HEK293 (cell line): ENCODE results near the gene PIP5KL1.
A peak's percentile ranks its signal among the peaks of the same experiment; 100 is the strongest.

ENCODE experiments used
- CTCF ChIA-PET: fragments of 350-600 bp; formaldehyde crosslinking; extraction: SDS; loops from one replicate; lab custom pipeline; 2021; ENCODE audit warnings: antibody characterized with exemption; lab: Yijun Ruan, JAX
- POLR2A ChIA-PET: fragments of 300-600 bp; formaldehyde crosslinking; extraction: SDS; loops from one replicate; lab custom pipeline; 2020; ENCODE audit warnings: antibody characterized with exemption, inconsistent platforms; lab: Yijun Ruan, JAX
- H3K27ac ChIP-seq: fragments of 200-500 bp; sonication (Bioruptor generic); 2 replicates; pipeline ENCODE4 v1.5.1; 2014; ENCODE audit warnings: low read depth, low read length, control low read depth, inconsistent platforms; ENCODE audit errors: extremely low read depth
- H3K36me3 ChIP-seq, 2 experiments: fragments of 200-500 bp in 1 of 2; sonication (Bioruptor generic) in 1 of 2; 1 replicate in 1 of 2; 2 replicates in 1 of 2; pipeline ENCODE4 v1.5.1; 2014 to 2017; ENCODE audit warnings: inconsistent platforms in 2 of 2, low read length in 2 of 2; ENCODE audit not compliant: control insufficient read depth in 2 of 2, insufficient read depth in 1 of 2
- H3K4me1 ChIP-seq: fragments of 200-500 bp; sonication (Bioruptor generic); 2 replicates; pipeline ENCODE4 v1.5.1; 2014; ENCODE audit warnings: mild to moderate bottlenecking, low read length, inconsistent platforms; ENCODE audit not compliant: control insufficient read depth, insufficient read depth
- H3K4me3 ChIP-seq: 2 replicates; pipeline ENCODE4 v1.5.1; 2011; ENCODE audit warnings: low read depth, mild to moderate bottlenecking, control low read depth, low read length, moderate library complexity
- H3K9me3 ChIP-seq: fragments of 200-500 bp; sonication (Bioruptor generic); 2 replicates; pipeline ENCODE4 v1.5.1; 2014; ENCODE audit warnings: low read depth, low read length, inconsistent platforms; ENCODE audit not compliant: control insufficient read depth, insufficient read depth
- KLF1 ChIP-seq: fragments of 450-650 bp; formaldehyde crosslinking; IDR thresholded peaks from 2 replicates; pipeline ENCODE4 v1.5.1; 2016; ENCODE audit warnings: missing biosample characterization, missing genetic modification characterization
- KLF7 ChIP-seq: fragments of 450-650 bp; formaldehyde crosslinking; IDR thresholded peaks from 2 replicates; pipeline ENCODE4 v1.5.1; 2016; ENCODE audit warnings: missing biosample characterization, missing genetic modification characterization, borderline replicate concordance
- SETDB1 ChIP-seq: IDR thresholded peaks from one replicate; pipeline ENCODE4 v1.6.1; 2017; ENCODE audit warnings: mild to moderate bottlenecking, low read length, moderate library complexity, mixed read lengths; ENCODE audit not compliant: insufficient read length
- ZFHX2 ChIP-seq: fragments of 450-650 bp; formaldehyde crosslinking; conservative IDR thresholded peaks from 2 replicates; pipeline ENCODE4 v1.5.1; 2016; ENCODE audit warnings: missing biosample characterization, missing genetic modification characterization
- ZFP3 ChIP-seq: fragments of 450-650 bp; formaldehyde crosslinking; IDR thresholded peaks from 2 replicates; pipeline ENCODE4 v1.5.1; 2016; ENCODE audit warnings: low read depth, missing biosample characterization, missing genetic modification characterization
- ZFP37 ChIP-seq: fragments of 450-650 bp; formaldehyde crosslinking; IDR thresholded peaks from 2 replicates; pipeline ENCODE4 v1.5.1; 2016; ENCODE audit warnings: missing biosample characterization, missing genetic modification characterization
- ZNF169 ChIP-seq: fragments of 450-650 bp; formaldehyde crosslinking; IDR thresholded peaks from 2 replicates; pipeline ENCODE4 v1.5.1; 2016; ENCODE audit warnings: missing biosample characterization, missing genetic modification characterization
- ZNF239 ChIP-seq: fragments of 450-650 bp; formaldehyde crosslinking; IDR thresholded peaks from 2 replicates; pipeline ENCODE4 v1.5.1; 2016; ENCODE audit warnings: missing biosample characterization, missing genetic modification characterization
- ZNF548 ChIP-seq: fragments of 450-650 bp; formaldehyde crosslinking; IDR thresholded peaks from 2 replicates; pipeline ENCODE4 v1.5.1; 2016; ENCODE audit warnings: missing biosample characterization, missing genetic modification characterization
- TF ChIP-seq, protein P1 (sequence below): fragments of 450-650 bp; formaldehyde crosslinking; IDR thresholded peaks from 2 replicates; pipeline ENCODE4 v1.5.1; 2017; ENCODE audit warnings: missing biosample characterization, missing genetic modification characterization
- TF ChIP-seq, protein P2 (sequence below): fragments of 450-650 bp; formaldehyde crosslinking; optimal IDR thresholded peaks from 2 replicates; pipeline ENCODE3; 2016; ENCODE audit warnings: missing biosample characterization, mild to moderate bottlenecking, missing genetic modification characterization
- TF ChIP-seq, protein P3 (sequence below): fragments of 450-650 bp; formaldehyde crosslinking; IDR thresholded peaks from 2 replicates; pipeline ENCODE4 v1.5.1; 2016; ENCODE audit warnings: missing biosample characterization, missing genetic modification characterization

PIP5KL1 gene

DNA sequence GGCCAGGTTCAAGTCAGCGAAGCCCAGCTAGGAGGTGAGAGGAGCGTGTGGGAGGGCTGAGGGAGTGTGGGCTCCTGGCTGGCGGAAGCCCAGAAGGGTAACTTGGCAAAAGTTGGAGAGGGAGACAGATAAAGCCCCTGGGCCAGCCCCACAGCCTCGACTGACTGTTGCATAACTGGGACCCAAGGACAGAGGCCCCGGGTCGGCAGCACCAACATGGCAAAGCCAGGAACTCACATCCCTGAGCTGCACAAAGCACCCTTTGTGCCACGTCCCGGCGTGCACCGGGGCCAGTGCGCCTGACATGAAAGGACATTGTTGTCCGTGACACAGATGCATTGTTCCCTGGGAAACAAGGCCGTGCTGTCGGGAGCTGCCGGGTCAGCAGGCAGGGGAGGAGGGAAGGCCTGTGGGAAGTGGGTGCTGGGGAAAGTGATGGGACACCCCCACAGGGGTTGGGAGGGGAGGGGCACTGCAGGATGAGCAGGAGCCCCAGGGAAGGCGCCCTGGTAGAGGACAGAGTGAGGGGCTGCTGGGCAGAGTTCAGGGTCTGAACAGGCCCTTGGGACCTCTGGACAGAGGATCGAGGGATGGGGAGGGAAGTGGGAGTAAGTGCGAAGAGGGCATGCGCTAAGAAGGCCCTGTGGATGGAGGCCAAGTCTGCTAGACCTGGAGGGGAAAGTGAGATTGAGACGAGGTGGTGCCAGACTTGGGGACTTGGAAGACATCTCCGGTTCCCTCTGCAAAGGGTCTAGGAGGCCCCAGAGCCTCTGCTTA lies 20.1 kb upstream of the PIP5KL1 start:
- Histone ChIP-seq H3K4me1 (peaks cover 5% of the 10 kb centered on the region), H3K36me3 (peaks cover 0 to under 1% of the 10 kb centered on the region in 2 experiments; a peak in 1 of 3 replicates), H3K27ac (no peak overlapping the region), H3K9me3 (no peaks in the 10 kb centered on the region), H3K4me3 (no peak overlapping the region)
- TF ChIP-seq ZFHX2 (tag by site-specific recombination) (peak; percentile 42), ZFP3 (tag by site-specific recombination) (no peak)
- TF ChIP-seq, protein P1, sequence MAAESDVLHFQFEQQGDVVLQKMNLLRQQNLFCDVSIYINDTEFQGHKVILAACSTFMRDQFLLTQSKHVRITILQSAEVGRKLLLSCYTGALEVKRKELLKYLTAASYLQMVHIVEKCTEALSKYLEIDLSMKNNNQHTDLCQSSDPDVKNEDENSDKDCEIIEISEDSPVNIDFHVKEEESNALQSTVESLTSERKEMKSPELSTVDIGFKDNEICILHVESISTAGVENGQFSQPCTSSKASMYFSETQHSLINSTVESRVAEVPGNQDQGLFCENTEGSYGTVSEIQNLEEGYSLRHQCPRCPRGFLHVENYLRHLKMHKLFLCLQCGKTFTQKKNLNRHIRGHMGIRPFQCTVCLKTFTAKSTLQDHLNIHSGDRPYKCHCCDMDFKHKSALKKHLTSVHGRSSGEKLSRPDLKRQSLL: no peak
- ChIA-PET CTCF (interaction anchor here (0.7 to 2.1 kb wide), 4 partner anchors 8 to 112 kb away, joined by 3 to 9 read pairs (median 6); no protein-coding TSS in a partner anchor), POLR2A (no interaction called here)

DNA sequence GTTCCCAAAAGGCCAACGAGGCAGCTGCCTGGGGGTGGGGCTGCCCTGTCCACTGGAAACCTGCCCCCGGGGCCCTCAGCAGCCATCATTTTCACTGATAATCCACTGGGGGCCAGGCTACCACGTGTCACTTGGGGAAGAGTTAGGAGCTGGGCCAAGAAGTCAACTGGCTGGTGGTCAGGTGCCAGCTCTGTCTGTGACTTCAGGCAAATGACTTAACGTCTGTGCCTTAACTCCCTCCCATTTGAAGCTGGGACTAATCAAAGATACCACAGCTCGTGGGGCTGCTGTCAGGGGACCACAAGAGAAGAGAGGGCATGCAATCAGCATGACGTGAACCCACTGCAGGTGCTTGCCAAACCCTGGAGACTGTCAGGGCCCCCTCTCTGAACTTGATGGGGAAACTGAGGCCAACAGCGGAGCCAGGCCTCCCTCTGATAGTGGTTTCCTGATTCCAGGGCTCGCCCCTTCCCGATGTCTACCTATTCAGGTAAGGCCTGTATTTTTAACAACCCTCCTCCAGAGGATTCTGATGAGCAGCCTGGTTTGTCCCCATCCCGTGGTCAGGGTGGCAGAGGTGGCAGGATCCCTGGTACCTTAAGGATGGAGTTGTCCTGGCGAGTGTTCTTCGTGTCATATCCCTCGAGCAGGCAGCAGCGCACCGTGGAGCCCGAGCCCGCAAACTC lies 19.4 kb upstream of the PIP5KL1 start:
- peaks cover 0 to 8% of the 10 kb centered on the region in 2 experiments; a peak in 1 of 3 replicates for H3K36me3 ChIP-seq
- H3K27ac ChIP-seq: no peak overlapping the region
- H3K4me1 ChIP-seq: no peaks in the 10 kb centered on the region
- TF ChIP-seq, protein P2, sequence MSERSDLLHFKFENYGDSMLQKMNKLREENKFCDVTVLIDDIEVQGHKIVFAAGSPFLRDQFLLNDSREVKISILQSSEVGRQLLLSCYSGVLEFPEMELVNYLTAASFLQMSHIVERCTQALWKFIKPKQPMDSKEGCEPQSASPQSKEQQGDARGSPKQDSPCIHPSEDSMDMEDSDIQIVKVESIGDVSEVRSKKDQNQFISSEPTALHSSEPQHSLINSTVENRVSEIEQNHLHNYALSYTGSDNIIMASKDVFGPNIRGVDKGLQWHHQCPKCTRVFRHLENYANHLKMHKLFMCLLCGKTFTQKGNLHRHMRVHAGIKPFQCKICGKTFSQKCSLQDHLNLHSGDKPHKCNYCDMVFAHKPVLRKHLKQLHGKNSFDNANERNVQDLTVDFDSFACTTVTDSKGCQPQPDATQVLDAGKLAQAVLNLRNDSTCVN: no peak
- TF ChIP-seq, protein P3, sequence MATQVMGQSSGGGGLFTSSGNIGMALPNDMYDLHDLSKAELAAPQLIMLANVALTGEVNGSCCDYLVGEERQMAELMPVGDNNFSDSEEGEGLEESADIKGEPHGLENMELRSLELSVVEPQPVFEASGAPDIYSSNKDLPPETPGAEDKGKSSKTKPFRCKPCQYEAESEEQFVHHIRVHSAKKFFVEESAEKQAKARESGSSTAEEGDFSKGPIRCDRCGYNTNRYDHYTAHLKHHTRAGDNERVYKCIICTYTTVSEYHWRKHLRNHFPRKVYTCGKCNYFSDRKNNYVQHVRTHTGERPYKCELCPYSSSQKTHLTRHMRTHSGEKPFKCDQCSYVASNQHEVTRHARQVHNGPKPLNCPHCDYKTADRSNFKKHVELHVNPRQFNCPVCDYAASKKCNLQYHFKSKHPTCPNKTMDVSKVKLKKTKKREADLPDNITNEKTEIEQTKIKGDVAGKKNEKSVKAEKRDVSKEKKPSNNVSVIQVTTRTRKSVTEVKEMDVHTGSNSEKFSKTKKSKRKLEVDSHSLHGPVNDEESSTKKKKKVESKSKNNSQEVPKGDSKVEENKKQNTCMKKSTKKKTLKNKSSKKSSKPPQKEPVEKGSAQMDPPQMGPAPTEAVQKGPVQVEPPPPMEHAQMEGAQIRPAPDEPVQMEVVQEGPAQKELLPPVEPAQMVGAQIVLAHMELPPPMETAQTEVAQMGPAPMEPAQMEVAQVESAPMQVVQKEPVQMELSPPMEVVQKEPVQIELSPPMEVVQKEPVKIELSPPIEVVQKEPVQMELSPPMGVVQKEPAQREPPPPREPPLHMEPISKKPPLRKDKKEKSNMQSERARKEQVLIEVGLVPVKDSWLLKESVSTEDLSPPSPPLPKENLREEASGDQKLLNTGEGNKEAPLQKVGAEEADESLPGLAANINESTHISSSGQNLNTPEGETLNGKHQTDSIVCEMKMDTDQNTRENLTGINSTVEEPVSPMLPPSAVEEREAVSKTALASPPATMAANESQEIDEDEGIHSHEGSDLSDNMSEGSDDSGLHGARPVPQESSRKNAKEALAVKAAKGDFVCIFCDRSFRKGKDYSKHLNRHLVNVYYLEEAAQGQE (tag by site-specific recombination): no peak
- TF ChIP-seq ZNF169 (tag by site-specific recombination): no peak
- no peak for TF ChIP-seq ZNF548 (tag by site-specific recombination)
- no peak for TF ChIP-seq KLF1 (tag by site-specific recombination)
- TF ChIP-seq ZFP37 (tag by site-specific recombination): no peak
- TF ChIP-seq SETDB1: no peak
- TF ChIP-seq KLF7 (tag by site-specific recombination): no peak
- no peak for TF ChIP-seq ZNF239
- POLR2A ChIA-PET: interaction anchor here (1.3 kb wide), 1 partner anchor 85 kb away, joined by 3 read pairs; no protein-coding TSS in a partner anchor
- H3K9me3 ChIP-seq: no peaks in the 10 kb centered on the region
- H3K4me3 ChIP-seq: no peak overlapping the region
- CTCF ChIA-PET: interaction anchor here (1.4 to 2.1 kb wide), 4 partner anchors 9 to 168 kb away, joined by 4 to 9 read pairs (median 6); no protein-coding TSS in a partner anchor
